PC-3 (cell line): ENCODE data around the gene FBXO42.

Experiments
- CTCF ChIP-seq: fragments of 300-600 bp; sonication (generic); conservative IDR thresholded peaks from 2 replicates; pipeline ENCODE4 v1.5.1; 2017; ENCODE audit warnings: antibody characterized with exemption, low read depth, mild to moderate bottlenecking, low read length
- EZH2 ChIP-seq: fragments of 300-600 bp; sonication (generic); IDR thresholded peaks from one replicate; pipeline ENCODE4 v1.6.1; 2017; ENCODE audit warnings: antibody characterized with exemption, mild to moderate bottlenecking, low read length; ENCODE audit not compliant: unreplicated experiment

- no peak for TF ChIP-seq CTCF
- TF ChIP-seq EZH2 = no peak
Observed at GRCh38 chr1:16292739-16293138, 59.5 kb downstream of the FBXO42 start.
